H1 (cell line): ENCODE measurements around the gene SELPLG. TPM values are rescaled to one million over a fixed set of nuclear protein-coding genes. Genes with fewer than 3 reads are reported as not detected.

Source experiments
- CTCF ChIA-PET: fragments of 300-600 bp; sonication (Branson Sonifier 250); formaldehyde crosslinking; loops from one replicate; lab custom pipeline; 2021; ENCODE audit not compliant: partially characterized antibody; lab: Charles Lee
- POLR2A ChIA-PET: fragments of 300-600 bp; sonication (Branson Sonifier 250); formaldehyde crosslinking; loops from one replicate; lab custom pipeline; 2021; ENCODE audit warnings: inconsistent platforms; ENCODE audit not compliant: partially characterized antibody; lab: Charles Lee
- DNase-seq, 2 experiments: peaks; one replicate each; pipeline versions ENCODE4 v3.0.0 to v3.0.0-alpha.2; 2010 to 2022; ENCODE audit warnings: low spot score in 2 of 2, low read depth in 1 of 2, mixed read lengths in 1 of 2
- FAIRE-seq: peaks from 2 replicates; lab custom pipeline; 2011; peaks lifted over from hg19 to GRCh38; lab: Jason Lieb, UNC
- H2AFZ ChIP-seq: 2 replicates; pipeline ENCODE4 v1.8.1; 2012; ENCODE audit warnings: low read length, inconsistent platforms
- H2AK5ac ChIP-seq: 2 replicates; pipeline ENCODE4 v1.6.1; 2013; ENCODE audit warnings: low read depth, low read length
- H2BK120ac ChIP-seq: replicated peaks from 2 replicates; pipeline ENCODE3; 2013; ENCODE audit warnings: low read depth, low read length, inconsistent platforms
- H2BK12ac ChIP-seq: 2 replicates; pipeline ENCODE4 v1.6.1; 2013; ENCODE audit warnings: low read depth, low read length
- H2BK15ac ChIP-seq: 2 replicates; pipeline ENCODE4 v1.6.1; 2013; ENCODE audit warnings: low read length
- H2BK20ac ChIP-seq: 2 replicates; pipeline ENCODE4 v1.6.1; 2013; ENCODE audit warnings: low read length
- H2BK5ac ChIP-seq: 2 replicates; pipeline ENCODE4 v1.6.1; 2013; ENCODE audit warnings: low read depth, low read length
- H3K14ac ChIP-seq: 2 replicates; pipeline ENCODE4 v1.6.1; 2013; ENCODE audit warnings: inconsistent platforms; ENCODE audit not compliant: insufficient read length
- H3K18ac ChIP-seq: 2 replicates; pipeline ENCODE4 v1.6.1; 2013; ENCODE audit warnings: low read length; ENCODE audit errors: extremely low read depth
- H3K23ac ChIP-seq: 2 replicates; pipeline ENCODE4 v1.6.1; 2013; ENCODE audit warnings: inconsistent platforms; ENCODE audit not compliant: insufficient read length
- H3K23me2 ChIP-seq: 2 replicates; pipeline ENCODE4 v1.6.1; 2013; ENCODE audit warnings: low read depth, low read length
- H3K27ac ChIP-seq: 2 replicates; pipeline ENCODE4 v1.6.1; 2011; ENCODE audit warnings: low read depth, low read length, inconsistent platforms
- H3K27me3 ChIP-seq, 4 experiments: replicated peaks in 1 of 4; 1 replicate in 1 of 4; 2 replicates in 3 of 4; pipeline versions ENCODE4 v1.6.1 to v1.8.1; 2011 to 2013; ENCODE audit warnings: low read length in 3 of 4, mild to moderate bottlenecking in 3 of 4, inconsistent platforms in 2 of 4, mixed read lengths in 2 of 4, moderate library complexity in 1 of 4; ENCODE audit not compliant: control insufficient read depth in 3 of 4, insufficient read depth in 3 of 4; ENCODE audit errors: extremely low read depth in 1 of 4
- H3K36me3 ChIP-seq, 4 experiments: 2 replicates each; pipeline versions ENCODE4 v1.6.1 to v1.8.1; 2011 to 2013; ENCODE audit warnings: mild to moderate bottlenecking in 4 of 4, low read length in 3 of 4, moderate library complexity in 2 of 4, control low read depth in 1 of 4, inconsistent platforms in 1 of 4; ENCODE audit not compliant: insufficient read depth in 4 of 4, control insufficient read depth in 2 of 4
- H3K4ac ChIP-seq: replicated peaks from 2 replicates; pipeline ENCODE3; 2013; ENCODE audit warnings: low read length, low read depth, mixed read lengths, inconsistent platforms; ENCODE audit not compliant: insufficient read length
- H3K4me1 ChIP-seq, 4 experiments: replicated peaks in 1 of 4; 1 replicate in 1 of 4; 2 replicates in 3 of 4; pipeline versions ENCODE4 v1.6.1 to v1.8.1; 2011 to 2013; ENCODE audit warnings: low read length in 3 of 4, inconsistent platforms in 2 of 4, mixed read lengths in 1 of 4; ENCODE audit not compliant: insufficient read depth in 4 of 4, control insufficient read depth in 3 of 4
- H3K4me2 ChIP-seq, 2 experiments: 2 replicates each; pipeline versions ENCODE4 v1.6.1 to v1.8.1; 2011 to 2013; ENCODE audit warnings: low read depth in 2 of 2, low read length in 2 of 2, control low read depth in 1 of 2, inconsistent platforms in 1 of 2, mild to moderate bottlenecking in 1 of 2; ENCODE audit not compliant: insufficient read depth in 1 of 2
- H3K4me3 ChIP-seq, 4 experiments: fragments of 200-600, 300-600 bp in 1 of 4; sonication (generic), shearing (Covaris generic), sonication (Bioruptor Twin) in 1 of 4; 2 replicates each; pipeline versions ENCODE4 v1.5.1 to v1.8.1; 2011 to 2016; ENCODE audit warnings: low read length in 4 of 4, low read depth in 3 of 4, control low read depth in 2 of 4, inconsistent platforms in 2 of 4, mild to moderate bottlenecking in 2 of 4, mixed read lengths in 1 of 4, moderate library complexity in 1 of 4; ENCODE audit not compliant: insufficient read depth in 2 of 4; ENCODE audit errors: extremely low read depth in 1 of 4
- H3K56ac ChIP-seq: replicated peaks from 2 replicates; pipeline ENCODE3; 2013; ENCODE audit warnings: low read depth, mild to moderate bottlenecking, mixed read lengths, low read length, inconsistent platforms; ENCODE audit not compliant: insufficient read length
- H3K79me1 ChIP-seq: 2 replicates; pipeline ENCODE4 v1.6.1; 2013; ENCODE audit warnings: low read depth, low read length, control low read depth
- H3K79me2 ChIP-seq, 2 experiments: 2 replicates each; pipeline versions ENCODE4 v1.6.1 to v1.8.1; 2012 to 2013; ENCODE audit warnings: low read length in 2 of 2, mild to moderate bottlenecking in 2 of 2, inconsistent platforms in 1 of 2; ENCODE audit not compliant: insufficient read depth in 2 of 2, control insufficient read depth in 1 of 2
- H3K9ac ChIP-seq, 4 experiments: replicated peaks in 1 of 4; 1 replicate in 1 of 4; 2 replicates in 3 of 4; pipeline versions ENCODE4 v1.6.1 to v1.8.1; 2011 to 2013; ENCODE audit warnings: low read depth in 3 of 4, low read length in 3 of 4, control low read depth in 2 of 4, mild to moderate bottlenecking in 2 of 4, moderate library complexity in 2 of 4, inconsistent platforms in 1 of 4; ENCODE audit errors: extremely low read depth in 1 of 4
- H3K9me3 ChIP-seq, 2 experiments: 2 replicates each; pipeline versions ENCODE4 v1.6.1 to v1.8.1; 2012 to 2013; ENCODE audit warnings: mild to moderate bottlenecking in 2 of 2, moderate library complexity in 2 of 2, control low read depth in 1 of 2, inconsistent platforms in 1 of 2, low read depth in 1 of 2, low read length in 1 of 2, mixed read lengths in 1 of 2; ENCODE audit not compliant: insufficient read depth in 2 of 2
- H4K20me1 ChIP-seq, 2 experiments: replicated peaks in 1 of 2; 2 replicates each; pipeline versions ENCODE3 to v1.8.1; 2011 to 2013; ENCODE audit warnings: inconsistent platforms in 2 of 2, low read length in 2 of 2, mild to moderate bottlenecking in 1 of 2; ENCODE audit not compliant: insufficient read depth in 2 of 2, control insufficient read depth in 1 of 2
- H4K5ac ChIP-seq: 2 replicates; pipeline ENCODE4 v1.6.1; 2013; ENCODE audit warnings: low read length, low read depth, mixed read lengths, inconsistent platforms; ENCODE audit not compliant: insufficient read length
- H4K8ac ChIP-seq: 2 replicates; pipeline ENCODE4 v1.8.0; 2013; ENCODE audit warnings: mild to moderate bottlenecking, moderate library complexity, low read length, inconsistent platforms; ENCODE audit not compliant: insufficient read depth; ENCODE audit errors: extremely low read depth
- H4K91ac ChIP-seq: replicated peaks from 2 replicates; pipeline ENCODE3; 2013; ENCODE audit warnings: low read length, mixed read lengths, inconsistent platforms; ENCODE audit not compliant: insufficient read length
- EGR1 ChIP-seq: IDR thresholded peaks from 2 replicates; pipeline ENCODE4 v1.6.1; 2011; ENCODE audit warnings: low read depth, low read length, borderline replicate concordance
- EZH2 ChIP-seq: fragments of 200-600 bp; sonication (generic); IDR thresholded peaks from 2 replicates; pipeline ENCODE4 v1.7.1; 2012; ENCODE audit warnings: low read depth, mild to moderate bottlenecking, moderate library complexity, low read length, inconsistent platforms; ENCODE audit not compliant: severe bottlenecking
- SP4 ChIP-seq: IDR thresholded peaks from 2 replicates; pipeline ENCODE4 v1.6.1; 2012; ENCODE audit warnings: low read length, inconsistent platforms
- TAF1 ChIP-seq: IDR thresholded peaks from 2 replicates; pipeline ENCODE4 v1.6.1; 2011; ENCODE audit warnings: mild to moderate bottlenecking, low read depth, low read length
- WGBS, 2 experiments: shearing (Covaris generic) in 1 of 2; methylation state at CpG; one replicate each; pipeline versions ENCODE4 v1.1.6 to v1.1.7; 2013 to 2015; ENCODE audit warnings: low lambda C conversion rate in 2 of 2, mixed read lengths in 2 of 2, inconsistent platforms in 1 of 2, low coverage in 1 of 2, missing lambda C conversion rate in 1 of 2; ENCODE audit not compliant: insufficient replicate concordance in 2 of 2, insufficient coverage in 1 of 2, insufficient read length in 1 of 2; ENCODE audit errors: extremely low coverage in 1 of 2, missing lambda C conversion rate in 1 of 2; 5-methylcytosine and 5-hydroxymethylcytosine counted together
- polyA plus RNA-seq, 7 experiments: library from polyadenylated mRNA; depleted of rRNA in 3 of 7; stranded (reverse) in 5 of 7; unstranded in 2 of 7; fragments of >200 nt in 5 of 7; fragments of 200-250 nt in 2 of 7; gene quantifications; 1 replicate in 5 of 7; 2 replicates in 1 of 7; 4 replicates in 1 of 7; pipeline versions ENCODE4 v1.2.1 to v1.2.3, GENCODE V29; 2011 to 2013; ENCODE audit warnings: missing spikeins in 2 of 7, mixed read lengths in 2 of 7
- total RNA-seq: library from RNA; stranded (reverse); fragmentation: NEBNext Ultra II Directional; extraction: Animal tissue kit (Norgen Biotek cat#: 25700); gene quantifications from 2 replicates; pipeline ENCODE4 v1.2.1, GENCODE V29; 2021

Gene SELPLG
- total and polyA plus RNA-seq, 2 of the 8 experiments (the other 6 are each of a cell fraction or from before 2014, with no cell fraction given), result 0.18 TPM; not detected in 1

GRCh38 chr12:108642269-108642870, 8.7 kb upstream of the SELPLG start:
- no peaks in the 10 kb centered on the region for H3K27me3 ChIP-seq
- no peak overlapping the region for H3K4me2 ChIP-seq
- no peak overlapping the region for H2BK15ac ChIP-seq
- no peaks in the 10 kb centered on the region for H3K9me3 ChIP-seq
- no peak for DNase-seq
- H2BK20ac ChIP-seq, result no peak overlapping the region
- no peaks in the 10 kb centered on the region for H3K23me2 ChIP-seq
- H3K4me3 ChIP-seq, result no peak overlapping the region
- H4K5ac ChIP-seq, result no peak overlapping the region
- H3K79me1 ChIP-seq, result no peaks in the 10 kb centered on the region
- H3K4ac ChIP-seq, result no peak overlapping the region
- no peak overlapping the region for H3K27ac ChIP-seq
- H2BK5ac ChIP-seq, result no peak overlapping the region
- POLR2A ChIA-PET, result interaction anchor here (1.3 kb wide), 1 partner anchor 42 kb away, joined by 3 read pairs; no protein-coding TSS in a partner anchor
- no peak overlapping the region for H3K18ac ChIP-seq
- no peak overlapping the region for H3K14ac ChIP-seq
- H4K91ac ChIP-seq, result no peak overlapping the region
- peaks cover 11 to 19% (median 15%) of the 10 kb centered on the region in 4 experiments for H3K4me1 ChIP-seq
- H2AFZ ChIP-seq, result no peak overlapping the region
- H3K56ac ChIP-seq, result no peak overlapping the region
- H3K9ac ChIP-seq, result no peak overlapping the region
- CTCF ChIA-PET, result interaction anchor here (0.8 to 10.0 kb wide), 3 partner anchors 22 to 65 kb away, joined by 3 to 90 read pairs (median 3); no protein-coding TSS in a partner anchor
- TF ChIP-seq SP4 (no peak), EZH2 (no peak), TAF1 (no peak), EGR1 (no peak)
- H4K20me1 ChIP-seq, result no peaks in the 10 kb centered on the region
- H2BK120ac ChIP-seq, result no peak overlapping the region
- no peaks in the 10 kb centered on the region for H3K79me2 ChIP-seq
- FAIRE-seq, result no peak
- H3K23ac ChIP-seq, result no peak overlapping the region
- H4K8ac ChIP-seq, result no peak overlapping the region
- H3K36me3 ChIP-seq, result peaks cover 2 to 12% (median 7%) of the 10 kb centered on the region in 4 experiments; a peak in 5 of 8 replicates
- no peak overlapping the region for H2BK12ac ChIP-seq
- 94% methylated on average over 14 of the region's 16 CpGs; no CpG with 5 or more reads in 1 of the 2 experiments for WGBS, 2 experiments
- no peak overlapping the region for H2AK5ac ChIP-seq
